ENCODE data around the gene TMPRSS6.

The TMPRSS6 gene

GRCh38 chr22:37115032-37115431, 5.5 kb upstream of the TMPRSS6 start:
- FAIRE-seq, result no peak

- no peak for FAIRE-seq
Measured at GRCh38 chr22:37113757-37114156, 4.2 kb upstream of the TMPRSS6 start.

GRCh38 chr22:37112084-37112728, 2.7 kb upstream of the TMPRSS6 start:
- FAIRE-seq, result no peak

DNA sequence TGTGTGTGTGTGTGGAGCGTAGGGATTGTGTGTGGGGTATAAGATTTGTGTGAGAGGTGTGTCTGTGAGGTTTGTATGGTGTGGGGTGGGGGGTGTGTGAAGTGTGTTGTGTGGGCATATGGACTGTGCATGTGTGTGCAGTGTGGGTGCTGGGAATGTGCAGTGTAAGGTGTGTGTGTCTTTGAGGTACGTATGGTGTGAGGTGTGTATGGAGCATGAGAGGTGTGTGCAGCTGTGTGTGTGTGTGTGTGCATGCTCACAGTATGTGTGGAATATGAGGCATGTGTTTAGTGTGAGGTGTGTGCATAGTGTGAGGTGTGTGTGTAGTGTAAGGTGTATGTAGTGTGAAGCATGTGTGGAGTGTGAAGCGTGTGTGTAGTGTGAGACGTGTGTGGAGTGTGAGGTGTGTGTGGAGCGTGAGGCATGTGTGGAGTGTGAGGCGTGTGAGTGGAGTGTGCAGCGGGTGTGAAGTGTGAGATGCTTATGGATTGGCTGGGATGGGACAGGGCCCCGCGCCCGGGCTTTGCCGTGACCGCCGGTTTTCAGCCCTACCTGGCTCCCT, 1.7 kb upstream of the TMPRSS6 start:
- FAIRE-seq, result no peak

GRCh38 chr22:37107816-37108621, 1.5 kb downstream of the TMPRSS6 start:
- FAIRE-seq, result no peak

DNA sequence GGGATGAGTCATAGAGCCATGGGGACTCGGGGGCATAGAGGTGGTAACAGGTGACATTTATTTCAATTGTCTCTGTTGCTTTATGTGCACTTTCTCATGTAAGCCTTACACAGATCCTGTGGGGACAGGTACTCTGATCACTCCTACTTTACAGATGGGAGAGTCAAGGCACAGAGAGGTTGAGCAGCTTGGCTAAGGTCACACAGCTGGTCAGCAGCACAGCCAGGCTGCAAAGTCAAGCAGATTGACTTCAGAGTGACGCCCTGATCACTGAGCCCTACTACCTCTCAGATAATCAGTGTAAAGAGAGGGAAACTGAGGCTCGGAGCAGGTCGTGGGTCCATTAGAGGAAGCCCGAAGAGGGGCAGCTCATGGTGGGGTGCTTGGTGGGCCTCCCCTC, 3.5 kb downstream of the TMPRSS6 start:
- FAIRE-seq, result no peak

- no peak for FAIRE-seq
Measured at GRCh38 chr22:37105154-37105553, 4.4 kb downstream of the TMPRSS6 start.

DNA sequence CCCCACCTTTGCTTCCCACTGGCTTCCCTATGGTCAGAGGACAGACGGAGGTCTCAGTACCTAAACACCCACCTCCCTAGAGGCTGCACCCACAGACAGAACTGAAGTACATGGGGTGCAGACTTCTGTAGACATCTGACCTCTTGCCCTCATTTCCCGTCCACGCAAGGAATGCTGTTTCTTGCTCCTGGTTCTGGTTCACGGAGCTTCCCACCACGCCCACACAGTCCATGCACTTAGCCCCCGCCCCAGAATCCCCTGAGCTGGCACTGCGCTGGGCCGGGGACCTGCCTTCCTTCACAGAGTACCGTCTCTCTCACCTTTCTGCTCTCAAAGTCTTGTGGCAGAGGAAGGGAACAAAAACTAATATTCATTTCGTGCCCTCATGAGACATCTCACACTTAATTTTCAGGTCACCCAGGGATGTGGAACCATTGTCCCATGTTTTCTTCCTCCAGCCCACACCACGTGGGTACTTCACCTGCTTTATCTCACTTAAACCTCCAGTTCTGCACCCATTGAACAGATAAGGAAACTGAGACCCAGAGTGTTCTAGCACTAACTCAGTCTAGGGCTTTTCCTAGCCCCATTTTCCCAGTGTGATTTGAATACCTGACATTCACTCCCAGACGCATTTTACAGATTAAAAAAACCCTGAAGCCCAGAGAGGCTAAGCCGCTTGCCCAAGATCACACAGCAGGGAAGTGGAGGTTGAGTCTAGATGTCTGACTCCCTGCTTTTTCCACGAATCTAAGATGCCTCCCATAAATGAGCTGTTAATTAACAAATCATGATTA, 5.7 kb downstream of the TMPRSS6 start:
- no peak for FAIRE-seq

- no peak for FAIRE-seq
Measured at GRCh38 chr22:37103151-37103550, 6.4 kb downstream of the TMPRSS6 start.

- FAIRE-seq, result no peak
Measured at GRCh38 chr22:37101311-37102066, 8.0 kb downstream of the TMPRSS6 start.

DNA sequence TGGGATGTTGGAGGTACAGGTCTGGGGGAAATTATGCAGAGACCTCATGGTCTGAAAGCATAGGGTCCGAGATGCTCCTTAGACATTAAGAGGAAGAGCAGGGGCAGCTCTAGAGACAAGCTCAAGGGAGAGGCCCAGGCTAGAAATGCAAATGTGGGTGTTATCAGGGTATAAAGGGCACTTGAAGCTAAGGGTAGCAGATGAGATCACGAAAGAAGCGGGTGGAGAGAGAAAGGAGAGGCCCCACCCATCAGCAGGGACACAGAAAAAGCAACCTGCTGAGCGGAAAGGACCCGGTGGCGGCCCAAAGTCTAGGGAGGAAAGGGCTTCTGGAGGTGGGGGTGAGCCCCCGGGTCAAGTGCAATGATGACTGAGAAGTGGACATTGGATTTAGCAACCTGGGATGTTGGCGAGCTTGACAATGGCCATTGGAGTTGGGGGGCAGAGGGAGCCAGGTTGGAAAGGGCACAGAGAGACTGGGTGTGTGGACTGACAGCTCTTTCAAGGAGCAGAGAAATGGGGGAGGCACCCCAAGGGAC, 8.9 kb downstream of the TMPRSS6 start:
- FAIRE-seq, result no peak

GRCh38 chr22:37098976-37099591, 10.4 kb downstream of the TMPRSS6 start:
- FAIRE-seq, result no peak

DNA sequence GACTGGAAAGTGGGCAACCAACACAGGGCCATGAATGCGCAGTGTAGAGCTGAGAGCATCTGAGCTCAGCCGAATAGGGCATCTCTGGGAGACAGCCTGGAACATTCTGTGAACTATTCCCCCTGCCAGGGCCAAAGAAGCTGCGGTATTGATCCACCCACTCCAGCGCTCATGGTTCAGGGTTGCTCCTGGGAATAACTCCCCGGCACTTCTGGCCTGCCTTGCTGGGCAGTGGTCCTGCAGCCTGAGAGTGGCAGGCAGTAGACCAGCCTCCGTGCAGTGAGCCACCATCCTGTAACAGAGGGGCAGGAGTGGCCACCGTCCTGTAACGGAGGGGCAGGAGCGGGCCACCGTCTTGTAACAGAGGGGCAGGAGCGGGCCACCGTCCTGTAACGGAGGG, 12.2 kb downstream of the TMPRSS6 start:
- no peak for FAIRE-seq

GRCh38 chr22:37095113-37095512, 14.4 kb downstream of the TMPRSS6 start:
- no peak for FAIRE-seq

- FAIRE-seq, result no peak
Measured at GRCh38 chr22:37094239-37094638, 15.3 kb downstream of the TMPRSS6 start.

- no peak for FAIRE-seq
Measured at GRCh38 chr22:37092997-37093396, 16.5 kb downstream of the TMPRSS6 start.

GRCh38 chr22:37091994-37092393, 17.5 kb downstream of the TMPRSS6 start:
- no peak for FAIRE-seq

- FAIRE-seq, result no peak
Measured at GRCh38 chr22:37090920-37091695, 18.4 kb downstream of the TMPRSS6 start.

DNA sequence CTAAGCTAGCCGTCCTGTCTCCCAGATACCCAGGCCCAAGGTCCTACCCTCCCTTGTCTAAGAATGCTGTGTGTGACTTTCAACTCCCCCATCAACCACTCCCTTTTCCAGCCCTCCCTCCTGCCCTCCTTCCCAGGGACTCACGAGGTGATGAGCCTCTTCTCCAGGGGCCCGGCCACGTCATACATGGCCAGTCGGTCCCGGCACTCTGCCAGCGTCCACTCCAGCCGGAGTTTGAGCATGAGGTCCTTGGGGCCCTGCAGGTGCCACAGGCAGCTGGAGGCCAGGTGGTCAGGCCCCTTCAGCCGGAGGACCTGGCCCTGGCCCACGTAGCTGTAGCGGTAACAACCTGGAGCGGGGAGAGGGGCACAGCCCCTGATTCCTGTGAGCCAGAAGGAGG, 20.1 kb downstream of the TMPRSS6 start:
- FAIRE-seq, result no peak

DNA sequence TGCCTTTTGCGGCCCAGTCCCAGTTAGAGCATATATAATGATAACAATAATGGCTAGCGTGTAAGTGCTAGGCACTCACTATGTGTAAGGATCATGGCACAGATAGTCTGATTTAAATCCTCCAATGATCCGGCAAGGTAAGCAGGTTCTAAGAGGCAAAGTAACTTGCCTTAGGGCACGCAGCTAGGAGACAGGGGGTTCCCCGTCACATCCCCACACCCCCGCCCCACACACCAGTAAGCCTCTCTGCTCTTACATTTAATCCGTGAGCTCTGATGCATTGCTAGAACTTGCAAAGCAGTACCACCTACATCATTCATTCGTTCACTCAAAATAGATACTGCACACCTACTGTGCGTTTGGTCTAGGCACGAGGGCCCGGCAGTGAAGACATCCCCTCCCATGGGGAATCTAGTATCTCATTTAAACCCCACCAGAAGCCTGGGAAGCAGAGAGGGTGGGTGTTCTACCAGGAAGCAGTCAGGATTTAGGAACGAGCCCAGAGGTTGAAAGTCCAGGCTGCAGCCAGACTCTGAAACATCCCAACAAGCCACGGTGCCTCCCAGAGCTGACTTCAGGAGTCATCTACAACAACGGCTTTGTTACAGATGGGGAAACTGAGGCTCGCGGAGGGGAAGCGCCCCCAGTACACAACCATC, 20.6 kb downstream of the TMPRSS6 start:
- FAIRE-seq, result no peak

All from endometrium (tissue), 2 donors.